PC-3 (cell line): Measurements from ENCODE around the gene ZNF334. TPM values are rescaled to one million over a fixed set of nuclear protein-coding genes. Genes with fewer than 3 reads are reported as not detected.
A peak's percentile ranks its signal among the peaks of the same experiment; 100 is the strongest.

Experiments
- ATAC-seq: fragments of 200-7000 bp; cut with Tn5 transposase; 2 replicates; pipeline ENCODE4 v1.9.1; 2020; ENCODE audit warnings: mild to moderate bottlenecking, moderate library complexity
- BruUV-seq: library from RNA; stranded (reverse); fragments of 400-500 nt; replicated peaks from 2 replicates; lab custom pipeline; 2021; lab: Mats Ljungman, UMichigan
- CTCF ChIA-PET: fragments of 300-600 bp; sonication (Branson Sonifier 250); formaldehyde crosslinking; loops from one replicate; lab custom pipeline; 2022; ENCODE audit warnings: antibody characterized with exemption; lab: Charles Lee
- POLR2A ChIA-PET: fragments of 300-600 bp; sonication (Branson Sonifier 250); formaldehyde crosslinking; loops from one replicate; lab custom pipeline; 2022; ENCODE audit warnings: antibody characterized with exemption; ENCODE audit not compliant: unreplicated experiment; lab: Charles Lee
- DNase-seq: peaks from one replicate; pipeline ENCODE4 v3.0.0-alpha.2; 2015
- H2AFZ ChIP-seq: fragments of 300-600 bp; sonication (generic); 2 replicates; pipeline ENCODE4 v1.6.0; 2016; ENCODE audit warnings: antibody characterized with exemption, low read length
- H3F3A ChIP-seq: fragments of 300-600 bp; sonication (generic); one replicate; pipeline ENCODE4 v1.6.0; 2017; ENCODE audit warnings: antibody characterized with exemption, low read length, control low read depth, mild to moderate bottlenecking; ENCODE audit not compliant: unreplicated experiment
- H3K27ac ChIP-seq: fragments of 300-600 bp; sonication (generic); 2 replicates; pipeline ENCODE4 v1.5.1; 2016; ENCODE audit warnings: mild to moderate bottlenecking, low read length
- H3K27me3 ChIP-seq: fragments of 300-600 bp; sonication (generic); 2 replicates; pipeline ENCODE4 v1.6.1; 2016; ENCODE audit warnings: low read length, mixed read lengths
- H3K36me3 ChIP-seq: fragments of 300-600 bp; sonication (generic); 2 replicates; pipeline ENCODE4 v1.6.1; 2016; ENCODE audit warnings: low read depth, mixed run types, low read length, mixed read lengths
- H3K4me1 ChIP-seq: fragments of 300-600 bp; sonication (generic); 2 replicates; pipeline ENCODE4 v1.5.1; 2016; ENCODE audit warnings: low read length; ENCODE audit not compliant: insufficient read depth
- H3K4me2 ChIP-seq: fragments of 300-600 bp; sonication (generic); 2 replicates; pipeline ENCODE4 v1.6.0; 2016; ENCODE audit warnings: low read length
- H3K4me3 ChIP-seq: fragments of 300-600 bp; sonication (generic); 2 replicates; pipeline ENCODE4 v1.5.1; 2016; ENCODE audit warnings: mild to moderate bottlenecking, low read length, mixed read lengths
- H3K79me2 ChIP-seq: fragments of 300-600 bp; sonication (generic); 2 replicates; pipeline ENCODE4 v1.6.1; 2017; ENCODE audit warnings: low read length, mixed read lengths
- H3K9ac ChIP-seq: fragments of 300-600 bp; sonication (generic); 2 replicates; pipeline ENCODE4 v1.6.0; 2016; ENCODE audit warnings: mild to moderate bottlenecking, low read length
- H3K9me2 ChIP-seq: fragments of 300-600 bp; sonication (generic); replicated peaks from 2 replicates; pipeline ENCODE4 v1.6.1; 2016; ENCODE audit warnings: mixed run types, low read length, mixed read lengths
- H3K9me3 ChIP-seq: fragments of 300-600 bp; sonication (generic); 2 replicates; pipeline ENCODE4 v1.6.1; 2016; ENCODE audit warnings: low read length, mixed read lengths
- H4K20me1 ChIP-seq: fragments of 300-600 bp; sonication (generic); 2 replicates; pipeline ENCODE4 v1.6.1; 2016; ENCODE audit warnings: low read length, mixed read lengths
- EZH2 ChIP-seq: fragments of 300-600 bp; sonication (generic); IDR thresholded peaks from one replicate; pipeline ENCODE4 v1.6.1; 2017; ENCODE audit warnings: antibody characterized with exemption, mild to moderate bottlenecking, low read length; ENCODE audit not compliant: unreplicated experiment
- EZH2phosphoT487 ChIP-seq: fragments of 300-600 bp; sonication (generic); IDR thresholded peaks from 2 replicates; pipeline ENCODE4 v1.6.1; 2018; ENCODE audit warnings: mild to moderate bottlenecking, antibody characterized with exemption, low read length, borderline replicate concordance
- intact Hi-C: fragments of 100-400 bp; cut with micrococcal nuclease; formaldehyde crosslinking; loops from 2 replicates; pipeline ENCODE4 v1.9.0; 2023
- total RNA-seq: library from RNA; depleted of rRNA; stranded (reverse); fragments of >200 nt; gene quantifications from 2 replicates; pipeline ENCODE4 v1.2.3, GENCODE V29; 2014
- TF ChIP-seq, protein P1 (sequence below): fragments of 300-600 bp; sonication (generic); conservative IDR thresholded peaks from 2 replicates; pipeline ENCODE4 v1.5.1; 2017; ENCODE audit warnings: antibody characterized with exemption, low read depth, mild to moderate bottlenecking, low read length

ZNF334 gene
- total RNA-seq, 1 experiment from 2014 or later: 0.58 TPM

- no peak for DNase-seq
- Histone ChIP-seq H3K27ac (no peak overlapping the region), H3K9ac (no peak overlapping the region), H3K4me2 (peak overlapping the region; percentile 75), H3K36me3 (no peaks in the 10 kb centered on the region), H3K4me1 (peaks cover 9% of the 10 kb centered on the region; the same call in 1 of the 2 replicates), H4K20me1 (no peaks in the 10 kb centered on the region), H3K79me2 (no peaks in the 10 kb centered on the region), H3K9me3 (no peaks in the 10 kb centered on the region), H3K9me2 (no peaks in the 10 kb centered on the region), H2AFZ (no peak overlapping the region), H3K4me3 (no peak overlapping the region), H3F3A (no peaks in the 10 kb centered on the region), H3K27me3 (peaks cover 35% of the 10 kb centered on the region; the same call in 1 of the 2 replicates)
- intact Hi-C loops: loop anchor here (5.0 kb wide), 1 partner anchor 353 kb away; no protein-coding TSS in a partner anchor
- ChIA-PET POLR2A (interaction anchor here (0.6 kb wide), 1 partner anchor 1580 kb away, joined by 3 read pairs; no protein-coding TSS in a partner anchor), CTCF (interaction anchor here (0.6 kb wide), 1 partner anchor 359 kb away, joined by 7 read pairs; no protein-coding TSS in a partner anchor)
- TF ChIP-seq, protein P1, sequence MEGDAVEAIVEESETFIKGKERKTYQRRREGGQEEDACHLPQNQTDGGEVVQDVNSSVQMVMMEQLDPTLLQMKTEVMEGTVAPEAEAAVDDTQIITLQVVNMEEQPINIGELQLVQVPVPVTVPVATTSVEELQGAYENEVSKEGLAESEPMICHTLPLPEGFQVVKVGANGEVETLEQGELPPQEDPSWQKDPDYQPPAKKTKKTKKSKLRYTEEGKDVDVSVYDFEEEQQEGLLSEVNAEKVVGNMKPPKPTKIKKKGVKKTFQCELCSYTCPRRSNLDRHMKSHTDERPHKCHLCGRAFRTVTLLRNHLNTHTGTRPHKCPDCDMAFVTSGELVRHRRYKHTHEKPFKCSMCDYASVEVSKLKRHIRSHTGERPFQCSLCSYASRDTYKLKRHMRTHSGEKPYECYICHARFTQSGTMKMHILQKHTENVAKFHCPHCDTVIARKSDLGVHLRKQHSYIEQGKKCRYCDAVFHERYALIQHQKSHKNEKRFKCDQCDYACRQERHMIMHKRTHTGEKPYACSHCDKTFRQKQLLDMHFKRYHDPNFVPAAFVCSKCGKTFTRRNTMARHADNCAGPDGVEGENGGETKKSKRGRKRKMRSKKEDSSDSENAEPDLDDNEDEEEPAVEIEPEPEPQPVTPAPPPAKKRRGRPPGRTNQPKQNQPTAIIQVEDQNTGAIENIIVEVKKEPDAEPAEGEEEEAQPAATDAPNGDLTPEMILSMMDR: no peak
- TF ChIP-seq EZH2phosphoT487: no peak
- TF ChIP-seq EZH2: no peak
- BruUV-seq: no TSS peak
- ATAC-seq: no peak
These were observed 28.4 kb downstream of the ZNF334 start for GRCh38 chr20:46484954-46485353.

DNA sequence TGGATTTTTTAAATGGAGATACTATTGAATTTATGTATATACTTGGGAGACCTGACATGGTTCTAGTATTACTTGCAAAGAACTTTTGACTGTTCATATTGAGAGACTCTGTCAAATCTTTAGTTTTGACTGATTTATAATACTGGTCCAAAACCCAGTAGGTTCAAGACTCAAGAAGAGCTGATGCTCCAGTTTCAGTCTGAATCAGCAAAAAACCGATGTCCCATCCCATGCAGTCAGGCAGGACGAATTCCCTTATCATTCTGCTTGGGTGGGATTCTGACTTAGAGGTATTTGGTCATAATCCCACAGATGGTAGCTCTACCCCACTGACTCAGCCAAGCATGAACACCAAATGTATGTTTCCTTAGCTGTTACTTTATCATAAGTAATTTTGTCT is 29.5 kb downstream of the ZNF334 start:
- Histone ChIP-seq H3K4me3 (no peak overlapping the region), H4K20me1 (no peaks in the 10 kb centered on the region), H3K79me2 (no peaks in the 10 kb centered on the region), H3K27ac (no peak overlapping the region), H3K36me3 (no peaks in the 10 kb centered on the region), H3K27me3 (peaks cover 30% of the 10 kb centered on the region; the same call in 1 of the 2 replicates), H3K9me2 (no peaks in the 10 kb centered on the region), H2AFZ (no peak overlapping the region), H3K9me3 (no peaks in the 10 kb centered on the region), H3F3A (no peaks in the 10 kb centered on the region), H3K9ac (no peak overlapping the region), H3K4me1 (peaks cover 9% of the 10 kb centered on the region; the same call in 1 of the 2 replicates), H3K4me2 (no peak overlapping the region)
- no peak for DNase-seq
- TF ChIP-seq EZH2: no peak
- TF ChIP-seq, protein P1: no peak
- no peak for TF ChIP-seq EZH2phosphoT487
- no peak for ATAC-seq
- no TSS peak for BruUV-seq
- CTCF ChIA-PET: no interaction called here
- intact Hi-C loops: no loop called here
- POLR2A ChIA-PET: no interaction called here

- Histone ChIP-seq H3K27ac (no peak overlapping the region), H3K4me2 (no peak overlapping the region), H4K20me1 (no peaks in the 10 kb centered on the region), H3K36me3 (no peaks in the 10 kb centered on the region), H3K9me3 (no peaks in the 10 kb centered on the region), H2AFZ (no peak overlapping the region), H3F3A (no peaks in the 10 kb centered on the region), H3K9ac (no peak overlapping the region), H3K4me3 (no peak overlapping the region), H3K27me3 (peaks cover 28% of the 10 kb centered on the region; the same call in 1 of the 2 replicates), H3K4me1 (peaks cover 9% of the 10 kb centered on the region; the same call in 1 of the 2 replicates), H3K9me2 (no peaks in the 10 kb centered on the region), H3K79me2 (no peaks in the 10 kb centered on the region)
- no peak for DNase-seq
- ChIA-PET POLR2A (no interaction called here), CTCF (no interaction called here)
- TF ChIP-seq, protein P1: no peak
- TF ChIP-seq EZH2phosphoT487 (no peak), EZH2 (no peak)
- no TSS peak for BruUV-seq
- intact Hi-C loops: no loop called here
- ATAC-seq: no peak
These were observed 30.5 kb downstream of the ZNF334 start for GRCh38 chr20:46482864-46483263.
